ENCODE measurements around the gene OR8K5.
"Not testable (repeated sequence)": the region's sequence is repeated elsewhere in the genome, so short reads cannot be mapped to it uniquely, and the experiment has no call there.

Gene OR8K5

GRCh38 chr11:56172256-56172830 is 12.2 kb upstream of the OR8K5 start:
- H3K4me3 ChIP-seq (ENCODE audit: insufficient read length, low read depth): no peak overlapping the region
- no peaks in the 10 kb centered on the region for H3K27me3 ChIP-seq (ENCODE audit: insufficient read depth, insufficient read length)
- H3K9me3 ChIP-seq (ENCODE audit: insufficient read depth, low read length): no peaks in the 10 kb centered on the region
- no peaks in the 10 kb centered on the region for H3K36me3 ChIP-seq (ENCODE audit: insufficient read depth, insufficient read length, low read length)
- H3K4me1 ChIP-seq (ENCODE audit: insufficient read depth, insufficient read length): no peaks in the 10 kb centered on the region
- H3K9ac ChIP-seq (ENCODE audit: insufficient read length, low read depth): no peak overlapping the region
- no peak for DNase-seq (ENCODE audit: low read depth, low spot score)
- TF ChIP-seq YY1 (IDR thresholded peaks at IDR 0.05; ENCODE audit: insufficient read depth, insufficient read length): no peak
- no peak for TF ChIP-seq SUZ12 (IDR thresholded peaks at IDR 0.05; ENCODE audit: extremely low read depth, insufficient read depth, insufficient read length)
- no peak for TF ChIP-seq ZNF274 (IDR thresholded peaks at IDR 0.05; ENCODE audit: low read depth, low read length)

- Histone ChIP-seq H3K27me3 (ENCODE audit: insufficient read depth, insufficient read length) (no peaks in the 10 kb centered on the region), H3K9me3 (ENCODE audit: insufficient read depth, low read length) (no peaks in the 10 kb centered on the region), H3K36me3 (ENCODE audit: insufficient read depth, insufficient read length, low read length) (no peaks in the 10 kb centered on the region), H3K9ac (ENCODE audit: insufficient read length, low read depth) (no peak overlapping the region), H3K4me1 (ENCODE audit: insufficient read depth, insufficient read length) (no peaks in the 10 kb centered on the region), H3K4me3 (ENCODE audit: insufficient read length, low read depth) (no peak overlapping the region)
- TF ChIP-seq SUZ12 (IDR thresholded peaks at IDR 0.05; ENCODE audit: extremely low read depth, insufficient read depth, insufficient read length) (no peak), YY1 (IDR thresholded peaks at IDR 0.05; ENCODE audit: insufficient read depth, insufficient read length) (no peak), ZNF274 (IDR thresholded peaks at IDR 0.05; ENCODE audit: low read depth, low read length) (no peak)
- DNase-seq (ENCODE audit: low read depth, low spot score): no peak
Measured at GRCh38 chr11:56163804-56164203, 3.7 kb upstream of the OR8K5 start.

GRCh38 chr11:56152333-56152732 is 7.8 kb downstream of the OR8K5 start:
- no peaks in the 10 kb centered on the region for H3K36me3 ChIP-seq (ENCODE audit: insufficient read depth, insufficient read length, low read length)
- H3K4me1 ChIP-seq (ENCODE audit: insufficient read depth, insufficient read length): no peaks in the 10 kb centered on the region
- no peak for TF ChIP-seq ZNF274 (IDR thresholded peaks at IDR 0.05; ENCODE audit: low read depth, low read length)
- no peak for TF ChIP-seq YY1 (IDR thresholded peaks at IDR 0.05; ENCODE audit: insufficient read depth, insufficient read length)
- no peak for TF ChIP-seq SUZ12 (IDR thresholded peaks at IDR 0.05; ENCODE audit: extremely low read depth, insufficient read depth, insufficient read length)
- H3K9ac ChIP-seq (ENCODE audit: insufficient read length, low read depth): no peak overlapping the region
- H3K4me3 ChIP-seq (ENCODE audit: insufficient read length, low read depth): no peak overlapping the region
- no peaks in the 10 kb centered on the region for H3K27me3 ChIP-seq (ENCODE audit: insufficient read depth, insufficient read length)
- DNase-seq (ENCODE audit: low read depth, low spot score): no peak
- peaks cover 14% of the 10 kb centered on the region for H3K9me3 ChIP-seq (ENCODE audit: insufficient read depth, low read length)

- H3K4me1 ChIP-seq (ENCODE audit: insufficient read depth, insufficient read length): no peaks in the 10 kb centered on the region
- TF ChIP-seq ZNF274 (IDR thresholded peaks at IDR 0.05; ENCODE audit: low read depth, low read length) (no peak), YY1 (IDR thresholded peaks at IDR 0.05; ENCODE audit: insufficient read depth, insufficient read length) (no peak), SUZ12 (IDR thresholded peaks at IDR 0.05; ENCODE audit: extremely low read depth, insufficient read depth, insufficient read length) (no peak)
- no peaks in the 10 kb centered on the region for H3K27me3 ChIP-seq (ENCODE audit: insufficient read depth, insufficient read length)
- H3K9ac ChIP-seq (ENCODE audit: insufficient read length, low read depth): no peak overlapping the region
- H3K4me3 ChIP-seq (ENCODE audit: insufficient read length, low read depth): no peak overlapping the region
- no peaks in the 10 kb centered on the region for H3K36me3 ChIP-seq (ENCODE audit: insufficient read depth, insufficient read length, low read length)
- peaks cover 14% of the 10 kb centered on the region for H3K9me3 ChIP-seq (ENCODE audit: insufficient read depth, low read length)
- no peak for DNase-seq (ENCODE audit: low read depth, low spot score)
Measured at GRCh38 chr11:56151376-56151775, 8.7 kb downstream of the OR8K5 start.

- H3K4me3 ChIP-seq (ENCODE audit: insufficient read length, low read depth); H3K36me3 ChIP-seq (ENCODE audit: insufficient read depth, insufficient read length, low read length); H3K27me3 ChIP-seq (ENCODE audit: insufficient read depth, insufficient read length); DNase-seq (ENCODE audit: low read depth, low spot score); H3K9ac ChIP-seq (ENCODE audit: insufficient read length, low read depth); H3K9me3 ChIP-seq (ENCODE audit: insufficient read depth, low read length); H3K4me1 ChIP-seq (ENCODE audit: insufficient read depth, insufficient read length): not testable (repeated sequence)
Measured at GRCh38 chr11:56143681-56144080, 16.4 kb downstream of the OR8K5 start.

- Histone ChIP-seq H3K9ac (ENCODE audit: insufficient read length, low read depth) (no peak within 1 kb of the TSS), H3K9me3 (ENCODE audit: insufficient read depth, low read length) (no peaks in the 10 kb centered on the region; the same call in 1 of the 2 replicates), H3K4me1 (ENCODE audit: insufficient read depth, insufficient read length) (no peaks in the 10 kb centered on the region), H3K27me3 (ENCODE audit: insufficient read depth, insufficient read length) (no peaks in the 10 kb centered on the region), H3K36me3 (ENCODE audit: insufficient read depth, insufficient read length, low read length) (no peaks in the 10 kb centered on the region), H3K4me3 (ENCODE audit: insufficient read length, low read depth) (no peak within 1 kb of the TSS)
- no peak for DNase-seq (ENCODE audit: low read depth, low spot score)
- TF ChIP-seq YY1 (IDR thresholded peaks at IDR 0.05; ENCODE audit: insufficient read depth, insufficient read length) (no peak), ZNF274 (IDR thresholded peaks at IDR 0.05; ENCODE audit: low read depth, low read length) (no peak), SUZ12 (IDR thresholded peaks at IDR 0.05; ENCODE audit: extremely low read depth, insufficient read depth, insufficient read length) (no peak)
Measured at GRCh38 chr11:56140151-56140661, 19.9 kb downstream of the OR8K5 start, which contains the start of gene OR8J3. OR8J3 (minus strand) TSS chr11:56140201; CDS start chr11:56137718, 2,483 bp downstream.

GRCh38 chr11:56122073-56122472 is 38.0 kb downstream of the OR8K5 start, which contains the start of gene OR8H3:
OR8H3 (plus strand) TSS chr11:56122373; CDS start chr11:56122373, 0 bp downstream.
- no peak for DNase-seq (ENCODE audit: low read depth, low spot score)
- Histone ChIP-seq H3K27me3 (ENCODE audit: insufficient read depth, insufficient read length) (no peaks in the 10 kb centered on the region), H3K9ac (ENCODE audit: insufficient read length, low read depth) (no peak within 1 kb of the TSS), H3K4me1 (ENCODE audit: insufficient read depth, insufficient read length) (no peaks in the 10 kb centered on the region), H3K9me3 (ENCODE audit: insufficient read depth, low read length) (no peaks in the 10 kb centered on the region), H3K36me3 (ENCODE audit: insufficient read depth, insufficient read length, low read length) (no peaks in the 10 kb centered on the region), H3K4me3 (ENCODE audit: insufficient read length, low read depth) (no peak within 1 kb of the TSS)
- TF ChIP-seq SUZ12 (IDR thresholded peaks at IDR 0.05; ENCODE audit: extremely low read depth, insufficient read depth, insufficient read length): no peak
- TF ChIP-seq ZNF274 (IDR thresholded peaks at IDR 0.05; ENCODE audit: low read depth, low read length): no peak
- no peak for TF ChIP-seq YY1 (IDR thresholded peaks at IDR 0.05; ENCODE audit: insufficient read depth, insufficient read length)
